HepG2 (cell line): Measurements from ENCODE around the gene ANKZF1. TPM values are rescaled to one million over a fixed set of nuclear protein-coding genes. Genes with fewer than 3 reads are reported as not detected.
A peak's percentile ranks its signal among the peaks of the same experiment; 100 is the strongest.

Experiments used
- ARNT ChIP-seq: fragments of 450-650 bp; IDR thresholded peaks from 2 replicates; pipeline ENCODE4 v1.6.1; 2017
- FOXA3 ChIP-seq: IDR thresholded peaks from 2 replicates; pipeline ENCODE4 v1.6.1; 2016; ENCODE audit warnings: missing genetic modification reagents, missing compliant biosample characterization
- HES4 ChIP-seq: sonication (generic); formaldehyde crosslinking; IDR thresholded peaks from 2 replicates; pipeline ENCODE4 v1.9.0; 2021; ENCODE audit warnings: mild to moderate bottlenecking, missing genetic modification reagents, borderline replicate concordance
- IRX3 ChIP-seq: sonication (generic); formaldehyde crosslinking; IDR thresholded peaks from 2 replicates; pipeline ENCODE4 v1.8.1; 2023; ENCODE audit warnings: mild to moderate bottlenecking, low read depth, missing genetic modification reagents, borderline replicate concordance
- NR1H2 ChIP-seq: sonication (generic); formaldehyde crosslinking; IDR thresholded peaks from 2 replicates; pipeline ENCODE4 v1.8.1; 2022; ENCODE audit warnings: low read depth, missing genetic modification reagents, borderline replicate concordance
- SOX13 ChIP-seq, 3 experiments: fragments of 450-650 bp in 1 of 3; sonication (generic) in 1 of 3; formaldehyde crosslinking in 1 of 3; IDR thresholded peaks in 2 of 3; conservative IDR thresholded peaks in 1 of 3; 2 replicates each; pipeline versions ENCODE4 v1.5.0 to v1.6.1; 2016 to 2020; ENCODE audit warnings: antibody characterized with exemption in 1 of 3, mild to moderate bottlenecking in 1 of 3, missing compliant biosample characterization in 1 of 3, missing genetic modification reagents in 1 of 3, moderate library complexity in 1 of 3
- USF2 ChIP-seq, 2 experiments: sonication (generic) in 1 of 2; formaldehyde crosslinking in 1 of 2; IDR thresholded peaks; 2 replicates each; pipeline versions ENCODE4 v1.5.1 to v1.6.1; 2011 to 2020; ENCODE audit warnings: borderline replicate concordance in 1 of 2, low read depth in 1 of 2, low read length in 1 of 2, mild to moderate bottlenecking in 1 of 2, missing genetic modification reagents in 1 of 2, moderate library complexity in 1 of 2
- ZBTB10 ChIP-seq: sonication (generic); formaldehyde crosslinking; IDR thresholded peaks from 2 replicates; pipeline ENCODE4 v1.4.0; 2020; ENCODE audit warnings: missing genetic modification reagents, borderline replicate concordance
- ZNF274 ChIP-seq: sonication (generic); formaldehyde crosslinking; IDR thresholded peaks from 2 replicates; pipeline ENCODE4 v1.5.1; 2020; ENCODE audit warnings: mild to moderate bottlenecking, missing genetic modification reagents
- ZNF275 ChIP-seq: sonication (generic); formaldehyde crosslinking; IDR thresholded peaks from 2 replicates; pipeline ENCODE4 v1.8.0; 2022; ENCODE audit warnings: missing genetic modification reagents, mild to moderate bottlenecking, inconsistent platforms, borderline replicate concordance
- ZNF709 ChIP-seq: sonication (generic); formaldehyde crosslinking; IDR thresholded peaks from 2 replicates; pipeline ENCODE4 v1.5.0; 2020; ENCODE audit warnings: mild to moderate bottlenecking, missing genetic modification reagents
- polyA plus RNA-seq, 8 experiments: library from polyadenylated mRNA; depleted of rRNA in 3 of 8; stranded (reverse) in 7 of 8; unstranded in 1 of 8; fragments of >200 nt; fragmentation: Illumina TruSeq in 4 of 8; extraction: Trizol in 4 of 8; gene quantifications; 2 replicates each; pipeline versions ENCODE4 v1.2.1 to v1.2.3, GENCODE V29; 2011 to 2016; ENCODE audit warnings: low read depth in 4 of 8, missing spikeins in 1 of 8, mixed read lengths in 1 of 8; ENCODE audit not compliant: insufficient read depth in 1 of 8
- total RNA-seq, 5 experiments: library from RNA; depleted of rRNA; stranded (reverse); fragments of >200 nt; fragmentation: Illumina TruSeq; extraction: Trizol; gene quantifications; 2 replicates each; pipeline ENCODE4 v1.2.3, GENCODE V29; 2016; ENCODE audit warnings: low read depth in 1 of 5
- TF ChIP-seq, protein P1 (sequence below), 2 experiments: fragments of 450-650 bp in 1 of 2; sonication (generic) in 1 of 2; formaldehyde crosslinking; IDR thresholded peaks; 2 replicates each; pipeline versions ENCODE4 v1.5.0 to v1.8.0; 2020 to 2022; ENCODE audit warnings: mild to moderate bottlenecking in 1 of 2, missing genetic modification reagents in 1 of 2
- TF ChIP-seq, protein P2 (sequence below): sonication (generic); formaldehyde crosslinking; IDR thresholded peaks from 2 replicates; pipeline ENCODE4 v1.8.1; 2023; ENCODE audit warnings: mild to moderate bottlenecking, inconsistent platforms, moderate library complexity, missing genetic modification reagents, borderline replicate concordance

ANKZF1 gene
- total and polyA plus RNA-seq, 2 of the 13 experiments (the other 11 are each of a cell fraction or from before 2014, with no cell fraction given), result 25.3 to 128 TPM

DNA sequence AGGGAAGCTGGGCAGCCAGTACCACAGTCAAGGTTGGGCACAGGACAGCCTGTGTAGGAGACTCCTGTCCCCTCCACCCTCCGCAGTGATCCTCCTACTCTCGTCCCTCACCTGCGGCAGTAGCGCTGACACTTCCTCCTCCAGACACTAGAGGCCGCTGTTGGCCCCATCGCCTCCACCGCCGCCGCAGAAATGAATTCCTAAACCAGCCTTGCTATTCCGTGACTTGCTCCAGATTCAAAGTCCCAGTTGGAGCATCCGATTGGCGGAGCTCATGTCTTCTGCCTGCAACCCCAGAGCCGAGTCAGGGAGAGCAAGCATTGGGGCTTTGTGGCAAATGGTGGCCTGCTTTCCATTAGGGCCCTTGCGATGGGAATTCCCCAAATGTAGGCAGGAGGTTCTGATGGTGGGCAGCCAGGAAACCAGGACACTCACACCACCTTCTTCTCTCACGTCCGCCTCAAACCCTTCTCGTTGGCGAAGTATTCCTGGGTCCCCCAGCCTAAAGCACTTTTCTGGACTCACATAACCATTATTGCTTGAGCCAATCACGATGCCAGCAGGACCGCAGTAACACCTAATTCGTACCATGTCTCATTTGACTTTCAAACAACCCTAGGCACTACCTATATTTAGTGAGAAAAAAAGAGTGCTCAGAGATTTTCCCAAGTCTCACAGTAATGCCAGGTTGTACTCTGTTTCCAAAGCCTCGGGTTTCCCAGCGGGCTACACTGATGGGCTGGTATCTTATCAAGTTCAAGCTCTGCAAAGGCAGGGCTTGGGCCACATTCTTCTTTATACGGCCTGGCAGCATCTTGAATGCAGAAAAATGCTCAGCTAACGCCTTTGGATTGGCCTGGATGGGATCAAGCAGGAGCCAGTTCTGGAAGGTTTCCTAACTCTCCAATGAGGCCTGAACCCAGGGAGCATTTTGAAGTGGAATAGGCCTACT lies 48.4 kb downstream of the ANKZF1 start (continued):
- TF ChIP-seq ZBTB10 (no peak), ZNF275 (CRISPR knock-in tag) (0 out of 2 replicates have a peak, but pooled peaks have one; percentile 53), USF2 (IDR thresholded peaks at IDR 0.05; ENCODE audit: low read depth, low read length) (no peak), USF2 (CRISPR knock-in tag; IDR thresholded peaks at IDR 0.05; ENCODE audit: borderline replicate concordance) (no peak), NR1H2 (CRISPR knock-in tag) (no peak), ZNF709 (CRISPR knock-in tag) (no peak), ZNF274 (peak; percentile 60), FOXA3 (peak; percentile 40; the same call in 1 of the 2 replicates), SOX13 (IDR thresholded peaks at IDR 0.05) (no peak), SOX13 (CRISPR knock-in tag; conservative IDR thresholded peaks at IDR 0.05 in 1 of 2, IDR thresholded peaks at IDR 0.05 in 1 of 2) (peak in 1 of 2 experiments; percentile 47; a peak in 1 of 4 replicates), ARNT (no peak), IRX3 (no peak), HES4 (no peak)
- TF ChIP-seq, protein P1, sequence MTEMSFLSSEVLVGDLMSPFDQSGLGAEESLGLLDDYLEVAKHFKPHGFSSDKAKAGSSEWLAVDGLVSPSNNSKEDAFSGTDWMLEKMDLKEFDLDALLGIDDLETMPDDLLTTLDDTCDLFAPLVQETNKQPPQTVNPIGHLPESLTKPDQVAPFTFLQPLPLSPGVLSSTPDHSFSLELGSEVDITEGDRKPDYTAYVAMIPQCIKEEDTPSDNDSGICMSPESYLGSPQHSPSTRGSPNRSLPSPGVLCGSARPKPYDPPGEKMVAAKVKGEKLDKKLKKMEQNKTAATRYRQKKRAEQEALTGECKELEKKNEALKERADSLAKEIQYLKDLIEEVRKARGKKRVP (CRISPR knock-in tag; IDR thresholded peaks at IDR 0.05), result no peak
- TF ChIP-seq, protein P2, sequence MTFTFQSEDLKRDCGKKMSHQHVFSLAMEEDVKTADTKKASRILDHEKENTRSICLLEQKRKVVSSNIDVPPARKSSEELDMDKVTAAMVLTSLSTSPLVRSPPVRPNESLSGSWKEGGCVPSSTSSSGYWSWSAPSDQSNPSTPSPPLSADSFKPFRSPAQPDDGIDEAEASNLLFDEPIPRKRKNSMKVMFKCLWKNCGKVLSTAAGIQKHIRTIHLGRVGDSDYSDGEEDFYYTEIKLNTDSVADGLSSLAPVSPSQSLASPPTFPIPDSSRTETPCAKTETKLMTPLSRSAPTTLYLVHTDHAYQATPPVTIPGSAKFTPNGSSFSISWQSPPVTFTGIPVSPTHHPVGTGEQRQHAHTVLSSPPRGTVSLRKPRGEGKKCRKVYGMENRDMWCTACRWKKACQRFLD (CRISPR knock-in tag), result 0 out of 2 replicates have a peak, but pooled peaks have one; percentile 82
